ENCODE results near the gene NGFR. TPM values are rescaled to one million over a fixed set of nuclear protein-coding genes. Genes with fewer than 3 reads are reported as not detected.

Gene NGFR
- total and polyA plus RNA-seq, 3 experiments from 2014 or later = 0.07 to 0.37 (median 0.15) TPM

DNA sequence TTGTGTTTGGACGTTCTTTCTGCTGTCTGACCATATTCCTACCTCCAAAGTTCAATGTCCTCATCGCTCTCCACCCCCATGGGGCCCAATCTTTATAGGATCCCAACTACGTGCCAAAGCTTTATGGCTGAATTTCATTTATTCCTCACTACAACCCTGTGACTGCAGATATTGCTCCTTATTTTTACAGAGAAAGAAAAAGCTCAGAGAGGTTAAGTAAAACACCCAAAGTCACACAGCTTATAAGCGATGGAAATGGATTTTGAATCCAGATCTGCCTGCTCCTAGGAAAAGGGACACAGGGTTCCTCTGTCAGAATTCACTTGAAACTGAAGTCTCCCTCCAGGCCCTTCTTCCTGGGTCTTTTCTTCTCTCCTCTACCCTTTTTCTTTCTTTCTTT is 9.3 kb downstream of the NGFR start:
- CTCF ChIA-PET = interaction anchor here (0.8 kb wide), 1 partner anchor 10 kb away, joined by 3 read pairs; the partner anchor contains the start of gene NGFR
- POLR2A ChIA-PET = no interaction called here
- H3K4me3 Mint-ChIP-seq = no peak overlapping the region
- no peak for DNase-seq
- Histone ChIP-seq H3K27ac (ENCODE audit: low read depth, low read length) (no peak overlapping the region), H3K9me3 (ENCODE audit: low read length) (no peaks in the 10 kb centered on the region), H3K4me1 (ENCODE audit: insufficient read depth, low read length) (no peaks in the 10 kb centered on the region), H3K4me3 (ENCODE audit: low read length) (no peak overlapping the region), H3K36me3 (ENCODE audit: insufficient read depth, low read length) (no peaks in the 10 kb centered on the region), H3K27me3 (ENCODE audit: insufficient read depth, low read length, poor library complexity, severe bottlenecking) (peaks cover 37% of the 10 kb centered on the region)
- H3K27me3 Mint-ChIP-seq = peaks cover 33 to 83% of the 10 kb centered on the region in 2 donors
- no peak overlapping the region for H3K27ac Mint-ChIP-seq
- no peaks in the 10 kb centered on the region for H3K4me1 Mint-ChIP-seq
- peaks cover 0 to 5% (median 0%) of the 10 kb centered on the region in 3 donors for H3K36me3 Mint-ChIP-seq
- no peaks in the 10 kb centered on the region for H3K9me3 Mint-ChIP-seq

DNA sequence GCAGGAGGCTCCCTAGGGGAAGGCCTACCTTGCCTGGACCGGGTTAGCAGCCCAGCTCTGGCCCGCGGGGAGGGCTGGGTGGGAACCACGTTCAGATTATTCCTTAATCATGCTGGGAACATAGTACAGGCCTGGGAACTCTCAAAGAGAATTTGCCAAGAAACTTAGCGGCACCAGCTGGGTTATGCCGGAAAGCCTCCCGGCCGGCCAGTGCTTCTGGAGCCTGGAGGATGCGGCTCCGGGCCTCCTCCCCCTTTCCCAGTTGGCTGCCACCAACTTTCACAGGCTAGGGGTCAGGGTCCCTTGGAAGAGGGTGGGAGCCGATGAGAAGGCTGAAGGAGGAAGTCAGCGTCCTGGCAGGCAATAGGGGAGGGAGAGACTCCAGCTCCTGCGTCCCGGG is 10.8 kb downstream of the NGFR start:
- peaks cover 26 to 77% of the 10 kb centered on the region in 2 donors for H3K27me3 Mint-ChIP-seq
- H3K36me3 Mint-ChIP-seq = peaks cover 0 to 5% (median 0%) of the 10 kb centered on the region in 3 donors
- no peaks in the 10 kb centered on the region for H3K4me1 Mint-ChIP-seq
- no peak overlapping the region for H3K4me3 Mint-ChIP-seq
- no peak overlapping the region for H3K4me3 ChIP-seq (ENCODE audit: low read length)
- ChIA-PET POLR2A (no interaction called here), CTCF (interaction anchor here (1.9 kb wide), 1 partner anchor 9 kb away, joined by 7 read pairs; no protein-coding TSS in a partner anchor)
- no peak for DNase-seq
- no peaks in the 10 kb centered on the region for H3K9me3 Mint-ChIP-seq
- H3K36me3 ChIP-seq (ENCODE audit: insufficient read depth, low read length) = no peaks in the 10 kb centered on the region
- H3K27ac ChIP-seq (ENCODE audit: low read depth, low read length) = no peak overlapping the region
- H3K9me3 ChIP-seq (ENCODE audit: low read length) = no peaks in the 10 kb centered on the region
- no peaks in the 10 kb centered on the region for H3K4me1 ChIP-seq (ENCODE audit: insufficient read depth, low read length)
- peaks cover 28% of the 10 kb centered on the region for H3K27me3 ChIP-seq (ENCODE audit: insufficient read depth, low read length, poor library complexity, severe bottlenecking)
- H3K27ac Mint-ChIP-seq = no peak overlapping the region

DNA sequence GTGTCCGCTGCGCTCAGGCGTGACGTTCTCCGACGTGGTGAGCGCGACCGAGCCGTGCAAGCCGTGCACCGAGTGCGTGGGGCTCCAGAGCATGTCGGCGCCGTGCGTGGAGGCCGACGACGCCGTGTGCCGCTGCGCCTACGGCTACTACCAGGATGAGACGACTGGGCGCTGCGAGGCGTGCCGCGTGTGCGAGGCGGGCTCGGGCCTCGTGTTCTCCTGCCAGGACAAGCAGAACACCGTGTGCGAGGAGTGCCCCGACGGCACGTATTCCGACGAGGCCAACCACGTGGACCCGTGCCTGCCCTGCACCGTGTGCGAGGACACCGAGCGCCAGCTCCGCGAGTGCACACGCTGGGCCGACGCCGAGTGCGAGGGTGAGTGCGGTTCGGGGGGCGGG is 11.2 kb downstream of the NGFR start:
- H3K27ac Mint-ChIP-seq = no peak overlapping the region
- no peak overlapping the region for H3K4me3 Mint-ChIP-seq
- CTCF ChIA-PET = interaction anchor here (1.9 kb wide), 1 partner anchor 10 kb away, joined by 7 read pairs; no protein-coding TSS in a partner anchor
- POLR2A ChIA-PET = no interaction called here
- H3K9me3 Mint-ChIP-seq = no peaks in the 10 kb centered on the region
- Histone ChIP-seq H3K27ac (ENCODE audit: low read depth, low read length) (no peak overlapping the region), H3K27me3 (ENCODE audit: insufficient read depth, low read length, poor library complexity, severe bottlenecking) (peaks cover 23% of the 10 kb centered on the region), H3K4me3 (ENCODE audit: low read length) (no peak overlapping the region), H3K4me1 (ENCODE audit: insufficient read depth, low read length) (no peaks in the 10 kb centered on the region), H3K9me3 (ENCODE audit: low read length) (no peaks in the 10 kb centered on the region), H3K36me3 (ENCODE audit: insufficient read depth, low read length) (no peaks in the 10 kb centered on the region)
- H3K4me1 Mint-ChIP-seq = no peaks in the 10 kb centered on the region
- H3K27me3 Mint-ChIP-seq = peaks cover 26 to 73% of the 10 kb centered on the region in 2 donors
- peaks cover 0 to 5% (median 0%) of the 10 kb centered on the region in 3 donors for H3K36me3 Mint-ChIP-seq
- no peak for DNase-seq

DNA sequence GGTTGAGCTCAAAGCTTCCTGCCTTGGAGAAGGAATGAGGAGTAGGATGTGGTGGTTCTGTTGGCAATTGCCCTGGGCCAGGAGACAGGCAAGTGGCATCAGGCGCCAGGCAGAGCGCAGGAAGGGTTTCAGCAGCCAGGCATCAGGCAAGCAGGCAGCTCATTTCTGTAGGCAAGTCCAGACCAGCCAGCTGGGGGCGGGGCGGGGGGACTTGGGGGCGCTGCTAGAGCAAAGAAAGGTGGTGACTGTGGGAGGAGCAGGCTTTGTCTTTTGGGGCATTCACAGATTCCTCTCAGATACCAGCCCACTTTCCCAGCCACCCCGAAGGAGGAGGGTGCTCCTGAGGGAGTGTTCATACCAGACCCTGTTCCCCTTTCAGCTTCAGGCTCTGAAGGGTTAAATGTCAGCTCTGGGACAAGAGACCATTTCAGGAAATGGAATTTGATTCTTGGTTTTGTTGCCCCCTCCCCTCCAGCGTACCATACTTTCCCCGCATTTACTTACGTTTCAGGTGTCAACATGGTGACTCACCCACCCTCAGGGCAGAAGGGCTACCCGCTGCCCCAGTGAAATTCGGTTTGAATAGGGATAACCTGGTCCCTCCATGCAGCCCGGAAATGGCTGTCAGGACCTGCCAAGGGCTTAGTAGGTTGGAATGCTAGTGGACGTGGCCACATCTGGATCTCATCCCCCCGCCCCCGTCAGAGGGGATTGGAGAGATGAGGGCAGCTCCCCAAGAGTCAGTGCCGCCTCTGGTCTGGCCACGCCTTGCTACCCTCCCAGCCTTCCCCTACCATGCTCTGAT is 13.2 kb downstream of the NGFR start:
- Mint-ChIP-seq H3K4me3 (no peak overlapping the region), H3K4me1 (no peaks in the 10 kb centered on the region), H3K27ac (peak overlapping the region in 1 of 8 donors; percentile 46), H3K27me3 (peaks cover 19 to 57% of the 10 kb centered on the region in 2 donors), H3K9me3 (no peaks in the 10 kb centered on the region), H3K36me3 (peaks cover 0 to 5% (median 0%) of the 10 kb centered on the region in 3 donors)
- ChIA-PET POLR2A (no interaction called here), CTCF (interaction anchor here (1.9 kb wide), 1 partner anchor 11 kb away, joined by 11 read pairs; no protein-coding TSS in a partner anchor)
- no peak overlapping the region for H3K4me3 ChIP-seq (ENCODE audit: low read length)
- H3K27me3 ChIP-seq (ENCODE audit: insufficient read depth, low read length, poor library complexity, severe bottlenecking) = peaks cover 14% of the 10 kb centered on the region
- no peaks in the 10 kb centered on the region for H3K9me3 ChIP-seq (ENCODE audit: low read length)
- H3K27ac ChIP-seq (ENCODE audit: low read depth, low read length) = no peak overlapping the region
- DNase-seq = no peak
- H3K36me3 ChIP-seq (ENCODE audit: insufficient read depth, low read length) = no peaks in the 10 kb centered on the region
- no peaks in the 10 kb centered on the region for H3K4me1 ChIP-seq (ENCODE audit: insufficient read depth, low read length)

DNA sequence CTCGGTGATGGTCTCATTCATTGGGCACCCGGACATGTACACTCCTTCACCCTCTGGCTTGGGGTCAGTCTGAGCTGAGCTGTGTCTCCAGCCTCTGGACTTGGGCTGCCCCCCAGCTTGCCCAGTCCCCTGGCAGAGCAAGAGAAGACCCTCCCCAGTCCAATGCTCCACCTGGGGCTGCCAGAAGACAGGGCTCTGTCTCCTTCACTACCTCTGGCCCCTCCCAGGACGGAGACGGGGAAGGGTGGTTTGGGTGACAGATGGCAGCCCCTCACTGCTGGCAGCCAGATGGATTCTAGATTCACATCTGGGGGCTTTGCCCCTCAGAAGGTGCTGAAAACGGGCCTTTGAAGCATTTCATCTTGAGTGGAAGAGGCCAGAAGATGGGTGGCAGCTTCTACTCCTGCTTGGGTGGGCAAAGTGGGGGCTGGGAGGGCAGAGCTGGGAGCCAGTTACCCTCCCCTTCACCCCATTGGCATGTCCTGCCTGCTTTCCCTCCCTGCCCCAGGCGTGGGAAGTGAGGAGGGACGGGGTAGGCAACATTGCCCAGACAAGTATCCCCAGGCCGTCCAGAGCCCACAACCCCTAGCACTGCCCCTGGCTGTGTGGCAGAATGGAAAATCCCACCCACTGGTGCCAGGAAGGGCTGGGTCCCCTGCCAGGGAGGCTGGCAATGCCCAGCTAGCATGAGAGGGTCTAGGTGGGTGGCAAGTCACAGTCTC is 13.9 kb downstream of the NGFR start:
- Mint-ChIP-seq H3K27ac (no peak overlapping the region), H3K27me3 (peaks cover 18 to 53% of the 10 kb centered on the region in 2 donors), H3K36me3 (peaks cover 0 to 5% (median 0%) of the 10 kb centered on the region in 3 donors), H3K4me3 (no peak overlapping the region), H3K9me3 (no peaks in the 10 kb centered on the region), H3K4me1 (no peaks in the 10 kb centered on the region)
- DNase-seq = peak in 1 of 5 donors; percentile 27
- Histone ChIP-seq H3K27ac (ENCODE audit: low read depth, low read length) (no peak overlapping the region), H3K4me1 (ENCODE audit: insufficient read depth, low read length) (no peaks in the 10 kb centered on the region), H3K27me3 (ENCODE audit: insufficient read depth, low read length, poor library complexity, severe bottlenecking) (peaks cover 14% of the 10 kb centered on the region), H3K36me3 (ENCODE audit: insufficient read depth, low read length) (no peaks in the 10 kb centered on the region), H3K9me3 (ENCODE audit: low read length) (no peaks in the 10 kb centered on the region), H3K4me3 (ENCODE audit: low read length) (no peak overlapping the region)
- ChIA-PET POLR2A (no interaction called here), CTCF (interaction anchor here (1.3 to 1.9 kb wide), 2 partner anchors 12 to 13 kb away, joined by 4 to 11 read pairs; no protein-coding TSS in a partner anchor)

DNA sequence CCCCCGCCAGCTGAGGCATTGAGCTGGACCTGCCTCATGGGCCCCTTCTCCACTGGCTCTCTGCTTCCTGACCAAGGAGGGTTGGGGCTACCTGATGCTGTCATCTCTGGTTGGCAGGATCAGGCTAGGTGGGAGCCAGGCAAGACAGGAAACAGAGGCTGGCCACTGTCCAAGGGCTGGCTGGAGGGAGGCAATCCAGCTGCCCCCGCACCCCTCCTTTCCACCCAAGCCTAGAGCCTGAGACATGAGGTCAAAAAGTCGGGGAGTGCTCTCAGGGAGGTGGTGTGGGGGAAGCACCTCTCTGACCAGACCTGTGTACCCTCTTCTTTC is 14.5 kb downstream of the NGFR start:
- no peaks in the 10 kb centered on the region for H3K9me3 Mint-ChIP-seq
- H3K36me3 Mint-ChIP-seq = peaks cover 0 to 5% (median 0%) of the 10 kb centered on the region in 3 donors
- no peak overlapping the region for H3K4me3 Mint-ChIP-seq
- no peaks in the 10 kb centered on the region for H3K4me1 Mint-ChIP-seq
- peak in 1 of 5 donors; percentile 2 for DNase-seq
- Histone ChIP-seq H3K4me1 (ENCODE audit: insufficient read depth, low read length) (no peaks in the 10 kb centered on the region), H3K36me3 (ENCODE audit: insufficient read depth, low read length) (no peaks in the 10 kb centered on the region), H3K9me3 (ENCODE audit: low read length) (no peaks in the 10 kb centered on the region), H3K27me3 (ENCODE audit: insufficient read depth, low read length, poor library complexity, severe bottlenecking) (peaks cover 8% of the 10 kb centered on the region), H3K4me3 (ENCODE audit: low read length) (no peak overlapping the region), H3K27ac (ENCODE audit: low read depth, low read length) (no peak overlapping the region)
- POLR2A ChIA-PET = no interaction called here
- CTCF ChIA-PET = interaction anchor here (1.3 kb wide), 1 partner anchor 14 kb away, joined by 4 read pairs; no protein-coding TSS in a partner anchor
- peaks cover 16 to 52% of the 10 kb centered on the region in 2 donors for H3K27me3 Mint-ChIP-seq
- no peak overlapping the region for H3K27ac Mint-ChIP-seq

DNA sequence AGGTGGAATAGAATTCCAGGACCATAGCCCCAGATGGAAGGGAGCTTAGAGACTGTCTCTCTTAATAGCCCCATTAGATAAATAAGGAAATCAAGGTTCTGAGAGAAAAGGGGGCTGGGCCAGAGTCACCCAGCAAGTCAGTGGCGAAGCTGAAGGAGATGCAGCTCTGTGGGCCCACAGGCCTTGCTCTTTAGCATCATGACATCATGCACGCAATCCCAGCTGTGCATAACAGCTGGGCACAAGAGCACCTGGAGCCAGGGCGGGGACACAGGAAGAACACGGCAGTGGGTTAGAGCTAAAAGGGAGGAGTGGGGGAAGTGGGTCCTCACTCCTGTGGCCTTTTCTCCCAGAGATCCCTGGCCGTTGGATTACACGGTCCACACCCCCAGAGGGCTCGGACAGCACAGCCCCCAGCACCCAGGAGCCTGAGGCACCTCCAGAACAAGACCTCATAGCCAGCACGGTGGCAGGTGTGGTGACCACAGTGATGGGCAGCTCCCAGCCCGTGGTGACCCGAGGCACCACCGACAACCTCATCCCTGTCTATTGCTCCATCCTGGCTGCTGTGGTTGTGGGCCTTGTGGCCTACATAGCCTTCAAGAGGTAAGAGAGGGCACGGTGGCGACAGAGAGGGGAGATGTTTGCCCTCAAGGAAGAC is 15.1 kb downstream of the NGFR start:
- H3K4me3 ChIP-seq (ENCODE audit: low read length) = no peak overlapping the region
- CTCF ChIA-PET = interaction anchor here (1.3 kb wide), 1 partner anchor 14 kb away, joined by 4 read pairs; no protein-coding TSS in a partner anchor
- Mint-ChIP-seq H3K4me3 (no peak overlapping the region), H3K27me3 (peaks cover 14 to 48% of the 10 kb centered on the region in 2 donors), H3K27ac (no peak overlapping the region), H3K36me3 (peaks cover 0 to 2% (median 0%) of the 10 kb centered on the region in 3 donors), H3K4me1 (no peaks in the 10 kb centered on the region), H3K9me3 (no peaks in the 10 kb centered on the region)
- H3K9me3 ChIP-seq (ENCODE audit: low read length) = no peaks in the 10 kb centered on the region
- no peak overlapping the region for H3K27ac ChIP-seq (ENCODE audit: low read depth, low read length)
- H3K27me3 ChIP-seq (ENCODE audit: insufficient read depth, low read length, poor library complexity, severe bottlenecking) = peaks cover 8% of the 10 kb centered on the region
- no peaks in the 10 kb centered on the region for H3K4me1 ChIP-seq (ENCODE audit: insufficient read depth, low read length)
- peak in 1 of 5 donors; percentile 30 for DNase-seq
- H3K36me3 ChIP-seq (ENCODE audit: insufficient read depth, low read length) = no peaks in the 10 kb centered on the region
- POLR2A ChIA-PET = no interaction called here

All from CD8-positive, alpha-beta memory T cell (primary cell).